ENCODE data around the gene TAS2R41.

The TAS2R41 gene

DNA sequence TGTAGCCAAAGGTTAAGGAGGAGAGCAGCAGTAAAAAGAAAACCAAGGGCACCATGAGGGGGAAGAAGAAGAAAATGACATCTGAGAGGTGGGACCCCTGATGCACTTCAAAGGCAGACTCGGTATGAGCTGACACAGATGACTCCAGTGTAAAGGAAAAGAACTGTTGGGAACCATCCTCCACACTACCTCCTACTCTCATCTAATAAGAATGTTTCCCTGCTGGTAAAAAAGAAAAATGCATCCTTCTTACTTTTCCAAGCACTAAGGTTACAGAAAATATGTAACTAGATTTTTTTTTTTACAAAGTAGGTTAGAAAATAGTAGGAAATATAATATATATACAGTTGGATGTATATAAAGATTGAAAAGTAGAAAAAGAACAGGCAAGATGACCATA lies 16.9 kb downstream of the TAS2R41 start:
- no peak for DNase-seq

DNA sequence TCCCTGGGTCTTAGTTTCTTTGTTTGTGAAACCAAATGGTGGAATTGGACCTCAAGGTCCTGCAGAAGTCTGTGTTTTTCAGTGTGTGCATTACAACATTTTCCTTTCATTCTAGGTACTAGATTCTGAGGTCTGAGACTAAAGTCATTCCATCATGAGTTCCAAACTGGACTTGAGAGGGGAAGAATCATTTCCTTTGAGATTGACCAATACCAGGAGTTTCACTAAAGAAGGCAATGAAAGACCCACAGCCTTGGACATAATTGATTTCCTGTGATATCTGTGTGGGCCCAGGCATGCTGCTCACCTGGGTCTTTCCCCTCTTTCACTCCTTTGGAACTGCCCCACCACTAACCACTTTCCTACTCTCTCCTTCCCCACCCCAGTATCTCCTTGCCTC lies 18.2 kb downstream of the TAS2R41 start:
- DNase-seq: no peak

DNA sequence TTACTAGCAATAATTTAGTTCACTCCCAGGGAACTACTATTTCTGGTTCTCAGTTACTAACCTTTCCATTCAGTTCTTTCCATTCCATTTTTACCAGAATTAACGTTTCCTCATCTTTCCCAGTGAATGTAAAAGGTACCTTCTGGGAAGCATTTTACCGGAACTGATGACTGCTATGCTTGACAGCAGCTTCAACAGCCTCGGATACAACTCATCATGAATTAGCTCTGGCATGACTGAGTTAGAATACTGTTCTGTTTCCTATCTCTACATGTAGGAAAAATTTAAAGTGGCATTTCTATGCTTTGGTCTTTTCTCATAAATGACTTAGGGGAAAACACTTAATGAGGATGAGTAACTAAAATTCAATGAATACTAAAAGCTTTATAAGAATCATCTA lies 18.6 kb downstream of the TAS2R41 start:
- DNase-seq: no peak

DNA sequence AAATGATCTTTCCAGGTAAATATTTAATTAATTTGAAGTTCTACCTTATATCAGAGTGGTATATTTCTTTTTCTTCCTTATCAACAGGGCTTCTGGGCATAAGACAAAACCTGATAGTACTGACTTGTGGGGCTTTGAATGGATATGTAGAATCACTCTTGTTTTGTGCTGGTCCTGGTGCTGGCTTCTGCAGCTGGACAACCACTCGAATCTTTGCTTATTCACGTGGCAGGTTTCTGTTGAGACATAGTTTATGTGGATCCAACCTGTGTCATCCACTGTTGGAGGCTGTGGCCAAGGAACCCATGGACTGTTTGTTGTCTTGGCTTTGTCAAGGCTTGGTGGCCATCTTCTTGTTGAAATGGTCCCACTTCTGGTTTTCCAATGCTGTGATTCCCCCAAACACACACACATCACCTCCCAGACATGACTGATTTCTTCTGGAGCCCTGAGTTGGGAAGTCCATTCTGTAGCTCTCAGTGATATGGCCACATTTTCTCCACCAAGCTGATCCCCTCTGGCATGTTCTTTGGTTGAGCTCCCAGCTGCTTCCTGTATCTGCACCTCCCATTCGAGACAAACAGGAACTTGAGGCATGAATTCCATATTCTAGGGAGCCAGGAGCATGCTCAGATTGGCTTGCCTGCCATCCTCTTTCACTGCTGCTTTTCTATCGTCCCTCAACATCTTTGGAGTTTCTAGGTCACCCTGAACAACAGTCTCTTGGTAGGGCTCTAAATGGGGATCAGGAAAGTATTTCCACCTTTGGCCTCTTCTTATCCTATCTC lies 19.5 kb downstream of the TAS2R41 start:
- DNase-seq: no peak

DNA sequence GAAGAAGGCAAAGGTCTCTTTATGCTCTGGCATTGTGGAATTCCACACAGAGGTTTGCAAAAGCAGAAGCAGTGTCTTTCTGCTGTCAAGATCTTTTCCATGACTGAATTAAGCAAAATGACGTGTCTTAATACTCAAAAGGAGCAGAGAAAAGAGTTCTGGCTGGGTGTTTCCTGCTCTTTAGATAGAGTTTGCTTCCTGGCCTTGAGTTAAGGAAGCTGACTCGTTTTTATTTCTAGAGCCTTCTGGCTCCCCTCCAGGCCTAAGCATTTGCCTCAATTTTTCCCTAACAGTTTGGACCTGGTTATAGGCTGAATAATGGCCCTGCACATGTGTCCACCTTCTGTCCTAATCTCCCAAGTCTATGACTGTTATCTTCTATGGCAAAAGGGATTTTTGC lies 21.6 kb downstream of the TAS2R41 start:
- no peak for DNase-seq

DNA sequence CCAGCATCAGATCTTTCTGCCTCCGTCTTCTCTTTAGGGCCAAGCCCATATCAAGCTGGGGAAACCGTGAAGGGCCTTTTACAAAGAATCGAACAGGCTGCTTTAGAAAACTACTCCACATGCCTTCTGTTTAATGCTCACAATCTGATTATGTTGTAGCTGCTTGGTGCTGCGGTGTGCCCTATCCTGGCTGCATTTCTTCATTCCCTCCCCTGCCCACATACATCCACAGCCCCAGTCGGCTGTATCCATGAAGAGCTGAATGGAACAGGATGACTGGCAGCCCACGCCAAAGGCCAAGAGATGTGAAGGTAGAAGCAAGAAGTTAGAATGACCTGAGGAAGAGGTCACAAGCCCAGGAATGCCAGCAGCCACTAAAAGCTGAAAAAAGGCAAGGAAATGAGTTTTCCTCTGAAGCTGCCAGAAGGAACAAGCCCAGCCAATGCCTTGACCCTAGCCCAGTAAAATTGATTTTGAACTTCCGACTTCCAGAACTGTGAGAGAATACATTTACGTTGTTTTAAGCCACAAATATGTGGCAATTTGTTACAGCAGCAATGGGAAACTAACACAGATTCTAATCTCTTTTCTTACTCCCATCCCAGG lies 22.2 kb downstream of the TAS2R41 start:
- no peak for DNase-seq

DNA sequence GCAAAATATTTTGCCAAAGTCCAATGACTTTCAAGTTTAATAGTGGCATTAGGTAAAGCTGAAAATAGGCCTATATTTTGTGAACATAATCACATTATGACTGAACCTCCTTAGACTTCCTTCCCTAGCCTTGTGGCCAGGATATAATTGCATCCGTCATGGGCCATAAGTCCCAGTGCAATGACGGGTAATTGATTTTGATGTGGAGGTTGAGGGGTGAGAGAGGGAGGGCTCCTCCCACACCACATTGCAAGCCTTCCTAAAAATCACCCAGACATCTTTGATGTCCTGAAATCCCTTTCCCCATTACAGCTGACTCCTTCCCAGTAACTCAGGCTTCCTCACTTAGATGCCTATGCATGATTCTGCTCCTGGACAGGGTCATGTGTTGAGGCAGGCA lies 25.6 kb downstream of the TAS2R41 start:
- DNase-seq: no peak

DNA sequence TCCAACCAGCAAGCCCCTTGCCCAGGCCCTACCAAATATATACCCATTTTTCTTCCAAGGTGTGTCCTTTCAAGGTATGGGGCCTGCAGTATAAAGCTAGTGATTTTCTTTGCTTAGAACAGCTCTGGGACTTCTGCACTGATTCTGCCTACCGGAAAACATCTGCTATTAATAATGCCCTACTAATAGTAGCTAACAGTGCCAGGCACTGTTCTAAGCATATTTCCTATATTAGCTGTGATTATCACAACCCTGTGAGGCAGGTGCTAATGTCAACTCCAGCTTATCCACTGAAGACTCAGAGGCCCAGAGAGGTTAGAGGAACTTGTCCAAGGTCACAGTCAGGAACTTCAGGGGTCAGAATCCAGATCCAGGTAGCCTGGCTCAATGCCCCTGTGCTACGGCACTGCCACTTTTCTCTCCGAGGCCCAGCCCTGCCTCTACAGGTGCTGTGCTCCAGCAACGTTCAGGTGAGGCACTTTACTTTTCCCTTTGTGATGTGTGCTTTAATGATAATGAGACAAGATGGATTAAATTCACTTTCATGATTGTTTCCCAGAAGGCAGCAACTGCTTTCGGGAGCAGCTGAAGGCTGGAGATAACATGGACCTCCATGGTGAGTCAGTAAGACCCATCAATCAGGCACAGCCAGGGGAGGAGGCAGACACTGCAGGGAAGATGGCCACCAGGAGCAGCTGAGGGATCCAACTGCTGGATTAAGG lies 26.7 kb downstream of the TAS2R41 start:
- no peak for DNase-seq

DNA sequence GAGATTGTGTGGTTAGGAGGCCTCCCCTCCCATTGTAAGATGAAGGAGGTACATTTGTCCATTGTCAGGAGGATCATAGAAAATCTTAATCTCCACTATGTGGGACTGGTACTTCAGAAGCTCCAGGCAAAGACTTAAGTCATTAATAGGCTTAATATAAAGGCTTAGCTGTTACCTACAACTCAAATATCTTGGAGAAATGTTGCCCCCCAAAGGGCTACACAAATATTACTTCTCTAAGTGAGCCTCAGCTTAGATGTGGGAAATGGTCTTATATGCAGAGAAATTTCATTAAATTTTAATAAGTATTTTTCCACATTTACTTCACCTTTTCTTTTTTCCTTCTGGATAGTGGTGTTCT lies 27.2 kb downstream of the TAS2R41 start:
- DNase-seq: no peak

DNA sequence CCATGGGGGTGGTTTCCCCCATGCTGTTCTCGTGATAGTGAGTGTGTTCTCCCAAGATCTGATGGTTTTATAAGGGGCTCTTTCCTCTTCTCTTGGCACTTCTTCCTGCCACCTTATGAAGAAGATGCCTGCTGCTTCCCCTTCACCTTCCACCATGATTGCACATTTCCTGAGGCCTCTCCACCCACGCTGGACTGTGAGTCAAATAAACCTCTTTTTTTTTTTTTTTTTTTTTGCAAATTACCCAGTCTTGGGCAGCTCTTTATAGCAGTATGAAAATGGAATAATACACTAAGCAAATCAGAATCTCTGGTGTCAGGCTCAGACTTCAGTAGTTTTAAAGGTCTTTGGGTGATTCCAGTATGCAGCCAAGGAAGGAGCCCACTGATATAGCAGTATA lies 28.2 kb downstream of the TAS2R41 start:
- DNase-seq: no peak

DNA sequence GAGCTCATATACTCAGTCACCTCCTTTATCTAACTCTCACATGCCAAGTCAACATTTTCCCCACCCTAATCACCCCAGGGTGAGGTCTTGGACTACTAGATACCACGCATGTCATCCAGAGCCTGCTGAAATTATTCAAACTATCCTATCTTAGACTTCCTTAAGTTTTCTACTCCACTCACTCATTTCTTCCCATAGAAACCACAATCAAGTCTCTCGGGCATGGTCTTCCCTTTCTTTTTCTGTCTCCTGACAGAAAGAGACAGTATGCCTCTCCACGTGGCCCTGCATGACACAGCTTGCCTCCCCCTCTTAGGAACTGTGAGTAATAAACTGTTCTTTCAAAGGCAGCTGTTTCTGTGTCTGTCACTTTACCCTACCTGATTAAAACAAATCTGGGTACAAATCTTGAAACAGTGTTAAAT lies 29.4 kb downstream of the TAS2R41 start:
- DNase-seq: no peak

DNA sequence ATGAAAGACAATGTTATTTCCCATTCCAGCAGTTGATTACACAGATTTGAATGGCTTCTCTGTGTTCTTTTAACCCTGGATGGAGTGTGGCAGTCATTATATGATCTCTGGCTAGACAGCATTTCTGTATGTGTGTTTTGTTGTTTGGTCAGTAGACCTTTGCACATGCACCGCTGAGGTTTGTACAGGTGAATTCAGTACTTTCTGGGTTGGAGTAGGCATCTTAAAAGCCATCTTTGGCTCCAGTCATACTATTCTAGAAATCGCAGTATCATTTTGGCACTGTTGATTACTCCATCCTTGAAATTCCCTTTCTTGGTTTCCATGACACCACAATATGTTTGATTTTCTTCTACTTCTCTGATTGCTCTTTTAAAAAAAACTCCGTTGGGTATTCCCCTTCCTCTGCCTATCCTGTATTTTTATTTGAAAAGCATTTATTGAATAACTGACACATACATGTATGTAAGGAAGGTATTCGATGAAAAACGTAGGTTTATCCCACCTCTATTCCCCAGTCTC lies 29.9 kb downstream of the TAS2R41 start:
- DNase-seq: no peak

DNA sequence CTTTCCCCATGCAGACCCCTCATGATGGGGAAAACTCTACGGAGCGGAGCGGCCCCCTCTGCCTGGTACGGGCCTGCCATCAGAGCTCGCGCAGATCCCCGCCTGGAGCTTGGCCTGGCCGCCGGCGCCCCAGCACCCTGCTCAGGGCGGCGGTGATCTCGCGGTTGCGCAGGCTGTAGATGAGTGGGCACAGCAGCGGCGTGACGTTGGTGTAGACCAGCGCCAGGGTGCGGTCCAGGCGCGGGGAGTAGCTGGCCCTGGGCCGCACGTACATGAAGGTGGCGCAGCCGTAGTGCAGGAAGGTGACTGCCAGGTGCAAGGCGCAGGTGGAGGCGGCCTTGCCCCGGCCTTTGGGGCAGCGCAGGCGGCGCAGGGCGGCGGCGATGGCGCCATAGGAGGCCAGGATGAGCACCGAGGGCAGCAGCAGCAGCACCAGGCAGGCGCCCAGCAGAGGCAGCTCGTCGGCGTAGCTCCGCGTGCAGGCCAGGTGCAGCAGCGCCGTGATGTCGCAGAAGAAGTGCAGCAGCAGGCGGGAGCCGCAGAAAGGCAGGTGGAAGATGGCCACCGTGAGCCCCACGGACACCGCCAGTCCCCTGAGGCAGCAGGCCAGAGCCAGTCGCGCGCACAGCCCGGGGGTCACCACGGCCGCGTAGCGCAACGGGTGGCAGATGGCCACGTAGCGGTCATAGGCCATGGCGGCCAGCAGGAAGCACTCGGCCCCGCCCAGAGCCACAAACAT lies 33.4 kb downstream of the TAS2R41 start:
- no peak for DNase-seq

DNA sequence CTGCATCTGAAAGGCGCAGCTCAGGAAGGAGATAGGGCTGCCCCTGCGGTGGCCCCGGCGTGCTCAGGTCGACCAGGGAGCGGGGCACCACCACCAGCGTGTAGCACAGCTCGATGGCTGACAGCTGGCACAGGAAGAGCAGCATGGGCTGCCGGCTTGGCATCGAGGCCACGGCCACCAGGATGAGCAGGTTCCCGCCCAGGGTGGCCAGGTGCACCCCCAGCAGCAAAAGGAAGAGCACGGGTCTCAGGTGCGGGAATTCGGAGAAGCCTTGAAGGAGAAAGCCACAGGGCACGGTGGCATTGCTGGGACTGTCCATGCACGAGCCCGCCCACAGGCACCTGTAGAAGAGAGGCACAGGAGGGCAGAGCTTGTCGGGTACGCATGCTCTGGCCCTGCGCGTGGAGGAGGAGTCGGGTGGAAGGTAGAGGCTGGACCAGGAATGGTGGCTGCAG lies 33.9 kb downstream of the TAS2R41 start:
- no peak for DNase-seq

DNA sequence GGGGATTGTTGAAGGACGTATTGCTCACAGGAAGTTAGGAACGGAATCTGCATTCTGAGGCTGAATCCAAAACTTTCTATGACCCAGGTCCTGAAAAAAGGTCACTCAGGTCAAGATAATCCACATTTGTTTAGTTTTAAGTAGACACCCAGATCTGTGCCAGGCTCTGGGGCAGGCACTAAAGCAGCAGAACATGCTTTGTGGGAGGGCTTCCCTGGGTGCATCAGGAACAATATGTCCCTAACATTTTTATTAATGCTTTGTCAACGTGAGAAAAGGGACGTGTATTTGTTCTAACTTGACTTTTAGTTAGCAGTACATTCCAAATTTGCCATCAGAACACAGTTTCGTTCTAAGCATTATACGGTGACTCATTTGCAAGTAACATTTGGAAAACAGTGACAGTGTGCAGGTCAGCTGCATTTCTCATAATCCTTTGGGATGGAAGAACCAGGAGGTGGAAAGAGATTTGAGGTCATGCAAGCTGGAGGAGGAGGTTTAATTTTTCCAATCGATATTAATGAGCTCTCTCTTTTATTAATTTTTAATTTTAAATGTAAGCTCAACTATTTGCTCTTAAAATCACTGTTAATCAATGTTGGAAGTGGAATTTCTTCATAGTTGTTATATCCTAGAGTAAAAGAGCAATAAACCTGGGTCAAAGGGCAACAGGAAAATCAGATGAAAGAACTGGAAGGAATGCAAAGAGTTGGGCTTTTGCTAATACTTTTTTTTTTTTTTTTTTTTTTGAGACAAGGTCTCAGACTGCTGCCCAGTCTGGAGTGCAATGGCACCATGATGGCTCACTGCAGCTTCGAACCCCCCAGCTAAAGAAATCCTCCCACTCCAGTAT lies 35.0 kb downstream of the TAS2R41 start:
- DNase-seq: no peak

DNA sequence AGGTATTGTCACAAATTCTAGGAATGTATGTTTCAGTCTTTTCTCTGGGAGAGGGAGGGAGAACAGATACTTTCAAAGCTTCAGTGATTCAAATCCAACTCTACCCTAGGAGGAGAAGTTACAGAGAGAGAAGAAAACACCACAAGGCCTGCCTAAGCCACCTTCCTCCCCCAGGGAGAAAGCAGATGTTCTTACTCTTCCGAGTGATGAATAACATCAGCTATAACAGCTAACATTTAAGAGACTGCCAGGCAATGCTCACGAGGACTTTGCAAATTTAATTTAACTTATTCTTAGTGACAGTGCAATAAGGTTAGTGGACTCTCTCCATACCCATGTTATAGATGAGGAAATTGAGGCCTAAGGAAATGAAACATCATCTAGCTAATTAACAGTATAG lies 36.8 kb downstream of the TAS2R41 start:
- DNase-seq: no peak

DNA sequence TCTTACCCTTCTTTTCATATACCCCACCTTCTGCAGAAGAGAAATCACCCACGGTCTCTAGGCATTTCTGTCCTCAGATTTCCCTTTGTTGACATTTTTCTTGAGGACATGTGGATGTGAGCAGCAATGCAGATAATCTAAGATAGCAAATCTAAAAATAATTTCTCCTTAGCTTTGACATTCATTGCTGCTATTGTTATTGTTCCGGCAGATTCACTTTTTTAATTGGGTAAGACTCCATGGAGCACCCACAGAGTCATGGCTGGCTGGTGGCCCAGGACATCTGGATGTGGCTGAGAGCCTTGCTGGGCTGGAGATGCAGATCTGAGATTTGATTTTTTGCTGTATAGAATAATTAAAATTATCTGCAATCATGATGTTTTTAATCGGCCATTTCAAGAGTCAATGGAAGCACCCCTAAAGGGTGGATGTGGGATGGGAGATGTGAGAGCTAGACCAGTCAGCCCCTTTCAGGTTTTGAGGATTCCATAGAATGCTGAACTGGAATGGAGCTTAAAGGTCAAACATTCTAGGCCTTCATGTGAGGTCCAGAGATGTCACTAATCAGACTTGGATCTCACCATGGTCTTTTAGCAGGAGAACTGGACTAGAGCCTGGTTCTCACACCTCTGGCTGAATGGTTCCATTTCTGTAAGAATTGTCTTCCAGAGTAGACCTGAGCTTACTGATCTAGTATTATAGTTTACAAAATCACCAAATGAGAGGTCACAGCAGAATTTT lies 37.5 kb downstream of the TAS2R41 start:
- no peak for DNase-seq

DNA sequence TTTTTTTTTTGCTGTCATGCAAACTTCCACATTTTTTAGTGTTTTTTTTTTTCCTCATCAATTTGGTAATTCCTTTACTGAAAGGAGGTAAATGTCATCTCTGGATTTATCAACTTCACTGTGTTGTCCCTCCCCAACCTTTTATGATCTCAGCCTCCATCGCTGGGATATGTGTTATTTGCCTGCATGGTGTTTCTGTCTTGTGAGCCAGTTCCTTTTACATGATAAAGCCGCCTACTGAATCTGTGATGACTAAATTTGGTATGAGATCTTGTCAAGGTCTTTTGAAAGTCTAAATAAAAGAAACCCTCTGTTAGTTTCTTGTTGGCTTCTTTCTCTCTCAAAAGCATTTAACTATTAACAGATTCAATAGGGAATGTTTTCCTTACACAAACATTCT lies 39.3 kb downstream of the TAS2R41 start:
- no peak for DNase-seq

DNA sequence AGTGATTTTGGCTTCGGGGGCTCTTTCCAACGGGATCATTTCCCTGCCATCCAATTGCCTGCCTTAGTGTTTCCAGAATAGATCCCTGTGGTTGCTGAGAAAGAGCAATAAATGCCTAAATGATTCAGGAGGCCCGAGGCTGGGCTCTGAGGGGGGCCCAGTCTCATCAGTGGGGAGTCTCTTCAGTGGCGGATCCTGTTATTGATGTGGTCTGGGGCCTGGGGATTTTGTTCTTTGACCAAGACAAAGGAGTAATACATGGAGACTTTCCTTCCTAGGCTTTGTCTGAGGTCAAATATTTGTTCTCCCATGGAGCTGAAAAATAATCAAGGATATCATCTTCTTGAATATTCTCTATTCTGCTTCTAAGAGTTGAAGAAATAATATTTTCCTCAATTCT lies 40.8 kb downstream of the TAS2R41 start:
- DNase-seq: no peak

DNA sequence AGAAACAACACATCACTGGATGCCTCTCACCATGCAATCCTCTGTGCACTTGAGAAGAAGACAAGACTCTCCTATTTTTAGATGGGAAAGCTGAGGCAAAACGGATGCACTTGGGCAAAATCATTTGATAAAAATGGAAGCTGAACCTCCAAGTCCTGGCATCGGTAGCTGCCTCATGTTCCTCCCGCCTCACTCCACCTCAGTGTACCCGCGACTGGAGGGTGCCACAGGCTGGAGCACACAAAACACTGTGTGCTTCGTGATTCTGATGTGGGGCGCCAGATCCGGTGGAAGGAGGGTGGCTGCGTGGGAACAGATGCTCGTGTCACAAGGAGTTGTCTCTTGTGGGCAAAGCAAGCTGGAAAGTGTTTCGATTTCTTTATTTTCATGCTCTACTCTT lies 41.3 kb downstream of the TAS2R41 start:
- DNase-seq: no peak

DNA sequence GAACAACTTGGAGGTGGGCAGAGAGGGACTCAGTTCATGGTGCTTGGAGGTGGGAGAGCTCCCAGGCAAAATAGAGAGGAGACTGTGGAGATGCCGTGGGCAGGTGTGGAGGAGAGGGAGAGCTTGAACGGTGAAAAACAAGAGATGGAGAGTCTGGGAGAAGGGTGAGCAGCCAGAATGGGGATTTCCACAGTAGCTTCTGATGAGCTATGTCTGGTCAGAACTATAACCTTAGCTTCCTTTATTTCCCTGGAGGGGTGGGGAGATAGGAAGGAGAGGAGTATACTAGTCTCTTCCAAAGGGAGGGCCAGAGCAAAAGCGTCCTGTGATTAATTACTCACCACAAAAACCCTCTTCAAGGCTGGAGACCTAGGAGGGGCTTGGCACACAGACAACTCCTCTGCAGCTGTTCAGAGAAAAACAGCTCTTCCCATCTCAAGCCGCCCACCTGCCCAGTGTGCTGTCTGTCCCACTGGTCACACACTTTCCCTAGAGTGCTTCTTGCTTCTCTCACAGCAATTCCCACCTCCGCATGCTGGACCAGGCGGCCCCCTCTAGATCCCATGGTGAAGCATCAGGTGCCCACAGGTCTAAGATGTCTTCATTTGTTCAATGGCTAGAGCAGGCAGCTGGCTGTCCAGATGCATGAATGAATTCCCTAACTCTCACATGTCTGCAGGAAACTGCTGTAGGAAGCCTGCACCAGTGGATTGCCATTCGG lies 41.9 kb downstream of the TAS2R41 start:
- no peak for DNase-seq
